Measurements from ENCODE around the gene SLC17A7. TPM values are rescaled to one million over a fixed set of nuclear protein-coding genes. Genes with fewer than 3 reads are reported as not detected.

The SLC17A7 gene
- total RNA-seq, 2 donors from 2014 or later = 0.22 to 0.33 TPM

DNA sequence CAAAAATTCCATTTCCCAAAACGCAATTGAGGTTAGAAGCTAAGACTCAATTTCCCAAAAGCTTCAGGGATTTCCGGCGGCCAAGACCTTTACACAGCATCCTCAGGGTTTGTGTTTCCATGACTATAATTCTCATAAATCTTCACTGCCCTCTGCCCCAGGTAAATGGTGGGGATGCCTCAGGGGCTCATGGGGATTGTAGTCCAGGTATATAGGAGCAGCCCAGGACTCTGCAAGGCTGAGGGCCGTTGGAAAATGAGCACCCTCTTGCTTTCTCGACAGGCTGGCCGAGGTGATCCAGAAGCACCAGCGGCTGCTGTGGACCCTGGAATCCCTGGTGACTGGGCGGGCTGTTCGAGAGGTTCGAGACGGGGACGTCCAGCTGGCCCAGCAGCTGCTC lies 18.1 kb upstream of the SLC17A7 start:
- H3K27ac Mint-ChIP-seq = no peak overlapping the region
- no peak overlapping the region for H3K27ac ChIP-seq (ENCODE audit: low read depth, low read length)
- H3K9ac ChIP-seq (ENCODE audit: extremely low read depth, low read length, poor library complexity, severe bottlenecking) = no peak overlapping the region
- peaks cover 37% of the 10 kb centered on the region for H3K36me3 Mint-ChIP-seq (ENCODE audit: low read depth)
- H3K4me1 ChIP-seq (ENCODE audit: control insufficient read depth, insufficient read depth, low read length) = no peaks in the 10 kb centered on the region
- no peaks in the 10 kb centered on the region for H3K27me3 ChIP-seq (ENCODE audit: control insufficient read depth, insufficient read depth, low read length, poor library complexity, severe bottlenecking)
- H3K9me3 Mint-ChIP-seq = no peaks in the 10 kb centered on the region
- no peak overlapping the region for H3K4me3 ChIP-seq (ENCODE audit: low read length)
- DNase-seq = no peak
- TF ChIP-seq, protein P1, sequence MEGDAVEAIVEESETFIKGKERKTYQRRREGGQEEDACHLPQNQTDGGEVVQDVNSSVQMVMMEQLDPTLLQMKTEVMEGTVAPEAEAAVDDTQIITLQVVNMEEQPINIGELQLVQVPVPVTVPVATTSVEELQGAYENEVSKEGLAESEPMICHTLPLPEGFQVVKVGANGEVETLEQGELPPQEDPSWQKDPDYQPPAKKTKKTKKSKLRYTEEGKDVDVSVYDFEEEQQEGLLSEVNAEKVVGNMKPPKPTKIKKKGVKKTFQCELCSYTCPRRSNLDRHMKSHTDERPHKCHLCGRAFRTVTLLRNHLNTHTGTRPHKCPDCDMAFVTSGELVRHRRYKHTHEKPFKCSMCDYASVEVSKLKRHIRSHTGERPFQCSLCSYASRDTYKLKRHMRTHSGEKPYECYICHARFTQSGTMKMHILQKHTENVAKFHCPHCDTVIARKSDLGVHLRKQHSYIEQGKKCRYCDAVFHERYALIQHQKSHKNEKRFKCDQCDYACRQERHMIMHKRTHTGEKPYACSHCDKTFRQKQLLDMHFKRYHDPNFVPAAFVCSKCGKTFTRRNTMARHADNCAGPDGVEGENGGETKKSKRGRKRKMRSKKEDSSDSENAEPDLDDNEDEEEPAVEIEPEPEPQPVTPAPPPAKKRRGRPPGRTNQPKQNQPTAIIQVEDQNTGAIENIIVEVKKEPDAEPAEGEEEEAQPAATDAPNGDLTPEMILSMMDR (conservative IDR thresholded peaks at IDR 0.05) = no peak
- no peaks in the 10 kb centered on the region for H3K9me3 ChIP-seq (ENCODE audit: control insufficient read depth, low read length)
- no peaks in the 10 kb centered on the region for H3K27me3 Mint-ChIP-seq (ENCODE audit: insufficient read depth)
- H3K4me1 Mint-ChIP-seq = no peaks in the 10 kb centered on the region
- no peak overlapping the region for H3K4me3 Mint-ChIP-seq
- 87 to 93% methylated on average over 10 to 12 of the region's 12 CpGs for WGBS, 2 experiments (ENCODE audit: insufficient coverage in 1 of 2, insufficient read length in 1 of 2)
- peaks cover 27% of the 10 kb centered on the region for H3K36me3 ChIP-seq (ENCODE audit: control insufficient read depth, insufficient read depth, low read length)

DNA sequence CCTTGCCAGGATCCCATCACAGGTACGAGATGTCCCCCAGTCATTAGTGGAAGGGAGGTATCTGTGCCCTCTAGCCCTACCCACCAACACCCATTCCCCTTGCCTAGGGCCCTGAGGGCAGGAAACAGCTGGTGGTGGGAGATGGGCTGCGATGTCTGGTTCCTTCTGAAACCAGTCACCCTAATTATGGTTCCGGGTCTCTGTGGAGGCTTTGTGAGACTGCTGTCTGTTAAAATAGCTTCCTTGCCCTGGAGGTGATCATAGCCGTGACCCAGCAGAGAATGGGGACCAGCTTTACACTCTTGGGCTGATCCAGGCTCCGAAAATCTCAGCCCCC lies 17.2 kb upstream of the SLC17A7 start:
- WGBS, 2 experiments (ENCODE audit: insufficient coverage in 1 of 2, insufficient read length in 1 of 2) = 92 to 98% methylated on average over 2 to 5 of the region's 5 CpGs

DNA sequence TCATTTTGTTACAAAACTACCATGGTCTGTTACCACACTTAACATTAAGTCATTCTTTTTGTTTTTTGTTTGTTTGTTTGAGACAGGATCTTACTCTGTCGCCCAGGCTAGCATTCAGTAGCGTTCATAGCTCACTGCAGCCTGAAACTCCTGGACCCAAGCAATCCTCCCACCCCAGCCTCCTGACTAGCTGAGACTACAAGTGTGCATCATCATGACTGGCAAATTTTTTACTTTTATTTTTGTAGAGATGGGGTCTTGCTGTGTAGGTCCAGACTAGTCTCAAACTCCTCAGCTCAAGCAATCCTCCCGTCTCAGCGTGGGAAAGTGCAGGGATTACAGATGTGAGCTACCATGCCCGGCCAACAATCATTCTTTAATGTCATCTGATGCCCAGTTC lies 15.0 kb upstream of the SLC17A7 start:
- TF ChIP-seq, protein P1 (conservative IDR thresholded peaks at IDR 0.05) = no peak

More for the DNA sequence above, 17.2 kb upstream of the SLC17A7 start:
- H3K4me3 Mint-ChIP-seq = no peak overlapping the region
- H3K9me3 Mint-ChIP-seq = no peaks in the 10 kb centered on the region
- no peak overlapping the region for H3K27ac Mint-ChIP-seq
- Histone ChIP-seq H3K4me1 (ENCODE audit: control insufficient read depth, insufficient read depth, low read length) (no peaks in the 10 kb centered on the region), H3K4me3 (ENCODE audit: low read length) (no peak overlapping the region), H3K27me3 (ENCODE audit: control insufficient read depth, insufficient read depth, low read length, poor library complexity, severe bottlenecking) (no peaks in the 10 kb centered on the region), H3K36me3 (ENCODE audit: control insufficient read depth, insufficient read depth, low read length) (peaks cover 27% of the 10 kb centered on the region), H3K9me3 (ENCODE audit: control insufficient read depth, low read length) (no peaks in the 10 kb centered on the region), H3K9ac (ENCODE audit: extremely low read depth, low read length, poor library complexity, severe bottlenecking) (no peak overlapping the region), H3K27ac (ENCODE audit: low read depth, low read length) (no peak overlapping the region)
- DNase-seq = no peak
- peaks cover 35% of the 10 kb centered on the region for H3K36me3 Mint-ChIP-seq (ENCODE audit: low read depth)
- no peaks in the 10 kb centered on the region for H3K27me3 Mint-ChIP-seq (ENCODE audit: insufficient read depth)
- H3K4me1 Mint-ChIP-seq = peaks cover 3% of the 10 kb centered on the region
- TF ChIP-seq, protein P1 (conservative IDR thresholded peaks at IDR 0.05) = no peak

More for the DNA sequence above, 15.0 kb upstream of the SLC17A7 start:
- peaks cover 33% of the 10 kb centered on the region for H3K36me3 Mint-ChIP-seq (ENCODE audit: low read depth)
- no peak for DNase-seq
- peaks cover 3% of the 10 kb centered on the region for H3K4me1 Mint-ChIP-seq
- H3K27me3 Mint-ChIP-seq (ENCODE audit: insufficient read depth) = no peaks in the 10 kb centered on the region
- Histone ChIP-seq H3K36me3 (ENCODE audit: control insufficient read depth, insufficient read depth, low read length) (peaks cover 27% of the 10 kb centered on the region), H3K9ac (ENCODE audit: extremely low read depth, low read length, poor library complexity, severe bottlenecking) (no peak overlapping the region), H3K27me3 (ENCODE audit: control insufficient read depth, insufficient read depth, low read length, poor library complexity, severe bottlenecking) (no peaks in the 10 kb centered on the region), H3K4me3 (ENCODE audit: low read length) (no peak overlapping the region), H3K27ac (ENCODE audit: low read depth, low read length) (no peak overlapping the region), H3K9me3 (ENCODE audit: control insufficient read depth, low read length) (no peaks in the 10 kb centered on the region), H3K4me1 (ENCODE audit: control insufficient read depth, insufficient read depth, low read length) (no peaks in the 10 kb centered on the region)
- H3K27ac Mint-ChIP-seq = no peak overlapping the region
- no peak overlapping the region for H3K4me3 Mint-ChIP-seq
- peaks cover 1% of the 10 kb centered on the region for H3K9me3 Mint-ChIP-seq
- WGBS, 2 experiments (ENCODE audit: insufficient coverage in 1 of 2, insufficient read length in 1 of 2) = 97 to 100% methylated on average over 3 to 5 of the region's 5 CpGs
